ENCODE results near the gene DNAJC30. TPM values are rescaled to one million over a fixed set of nuclear protein-coding genes. Genes with fewer than 3 reads are reported as not detected.
"Not testable (repeated sequence)": the region's sequence is repeated elsewhere in the genome, so short reads cannot be mapped to it uniquely, and the experiment has no call there.

The DNAJC30 gene
- total RNA-seq, 4 donors from 2014 or later = 4.5 to 7.5 (median 5.5) TPM

GRCh38 chr7:73721377-73721817 is 38.1 kb upstream of the DNAJC30 start:
- Histone ChIP-seq H3K9me3 (no peaks in the 10 kb centered on the region), H3K4me1 (peaks cover 29 to 52% (median 44%) of the 10 kb centered on the region in 4 donors), H3K36me3 (no peaks in the 10 kb centered on the region), H3K27me3 (peaks cover 0 to 4% (median 0%) of the 10 kb centered on the region in 4 donors), H3K27ac (replicated peaks in 1 of 4) (peak overlapping the region; percentile 28 to 85 (median 52)), H3K4me3 (no peak overlapping the region)
- no peak for DNase-seq (ENCODE audit: extremely low spot score)
- intact Hi-C loops (cut with DNase I) = loop anchor here (10.0 kb wide), 1 partner anchor 57 kb away; the partner anchor contains the start of gene VPS37D
- no peak for TF ChIP-seq CTCF (IDR thresholded peaks at IDR 0.05)
- peak in 1 of 2 donors; percentile 20 for TF ChIP-seq POLR2AphosphoS5 (IDR thresholded peaks at IDR 0.05)
- WGBS = 80% methylated on average over 2 of the region's 3 CpGs

GRCh38 chr7:73720443-73720842 is 37.2 kb upstream of the DNAJC30 start:
- H3K27me3 ChIP-seq; DNase-seq (ENCODE audit: extremely low spot score); H3K4me3 ChIP-seq; H3K9me3 ChIP-seq; H3K36me3 ChIP-seq: not testable (repeated sequence)
- WGBS = 96% methylated on average over 9 of the region's 9 CpGs
- Histone ChIP-seq H3K27ac (replicated peaks in 1 of 4) (peak overlapping the region in 3 of 4 donors; percentile 55 to 85 (median 61)), H3K4me1 (peaks cover 32 to 62% (median 54%) of the 10 kb centered on the region in 4 donors)
- intact Hi-C loops (cut with DNase I) = loop anchor here (10.0 kb wide), 1 partner anchor 56 kb away; the partner anchor contains the start of gene VPS37D

GRCh38 chr7:73719806-73720169 is 36.5 kb upstream of the DNAJC30 start:
- peaks cover 32 to 65% (median 58%) of the 10 kb centered on the region in 4 donors for H3K4me1 ChIP-seq
- WGBS = 18% methylated on average over 8 of the region's 16 CpGs
- intact Hi-C loops (cut with DNase I) = loop anchor here (5.0 to 10.0 kb wide), 2 partner anchors 37 to 55 kb away; partner anchors contain the start of genes BUD23, DNAJC30 and VPS37D

GRCh38 chr7:73718905-73719805 is 35.9 kb upstream of the DNAJC30 start, which contains the start of gene STX1A:
TSS of gene STX1A (minus strand) at chr7:73719669. CDS start at chr7:73719631, 38 bp downstream.
- intact Hi-C loops (cut with DNase I) = loop anchor here (5.0 kb wide), 1 partner anchor 37 kb away; the partner anchor contains the start of genes BUD23 and DNAJC30
- peak within 1 kb of the TSS; percentile 76 to 90 (median 87) for H3K4me3 ChIP-seq
- H3K27ac ChIP-seq (replicated peaks in 1 of 4) = peak within 1 kb of the TSS; percentile 72 to 85 (median 76)
- TF ChIP-seq POLR2A (IDR thresholded peaks at IDR 0.05; ENCODE audit: low read depth) (no peak), EP300 (IDR thresholded peaks at IDR 0.05) (no peak), POLR2AphosphoS5 (IDR thresholded peaks at IDR 0.05) (peak; percentile 13 to 63), CTCF (IDR thresholded peaks at IDR 0.05) (no peak)
- DNase-seq (ENCODE audit: extremely low spot score) = no peak
- no peaks in the 10 kb centered on the region for H3K9me3 ChIP-seq
- no peaks in the 10 kb centered on the region for H3K27me3 ChIP-seq
- H3K4me1 ChIP-seq = peaks cover 32 to 65% (median 58%) of the 10 kb centered on the region in 4 donors
- WGBS = 0% methylated on average over 13 of the region's 96 CpGs
- H3K36me3 ChIP-seq = no peaks in the 10 kb centered on the region

More at GRCh38 chr7:73719806-73720169, 36.5 kb upstream of the DNAJC30 start:
- Histone ChIP-seq H3K36me3 (no peaks in the 10 kb centered on the region), H3K27ac (replicated peaks in 1 of 4) (peak overlapping the region; percentile 55 to 85 (median 66)), H3K4me3 (peak overlapping the region; percentile 76 to 90 (median 87)), H3K9me3 (no peaks in the 10 kb centered on the region), H3K27me3 (no peaks in the 10 kb centered on the region)
- no peak for TF ChIP-seq POLR2A (IDR thresholded peaks at IDR 0.05; ENCODE audit: low read depth)
- no peak for TF ChIP-seq EP300 (IDR thresholded peaks at IDR 0.05)
- TF ChIP-seq CTCF (IDR thresholded peaks at IDR 0.05) = no peak
- TF ChIP-seq POLR2AphosphoS5 (IDR thresholded peaks at IDR 0.05) = no peak
- DNase-seq (ENCODE audit: extremely low spot score) = no peak

GRCh38 chr7:73718438-73718881 is 35.2 kb upstream of the DNAJC30 start:
- TF ChIP-seq CTCF (IDR thresholded peaks at IDR 0.05) (no peak), EP300 (IDR thresholded peaks at IDR 0.05) (no peak), POLR2AphosphoS5 (IDR thresholded peaks at IDR 0.05) (no peak), POLR2A (IDR thresholded peaks at IDR 0.05; ENCODE audit: low read depth) (no peak)
- intact Hi-C loops (cut with DNase I) = loop anchor here (5.0 kb wide), 1 partner anchor 36 kb away; the partner anchor contains the start of genes BUD23 and DNAJC30
- no peaks in the 10 kb centered on the region for H3K27me3 ChIP-seq
- peaks cover 32 to 65% (median 58%) of the 10 kb centered on the region in 4 donors for H3K4me1 ChIP-seq
- H3K4me3 ChIP-seq = peak overlapping the region; percentile 76 to 90 (median 87)
- peak overlapping the region in 3 of 4 donors; percentile 73 to 85 (median 80) for H3K27ac ChIP-seq (replicated peaks in 1 of 4)
- H3K9me3 ChIP-seq = no peaks in the 10 kb centered on the region
- no peaks in the 10 kb centered on the region for H3K36me3 ChIP-seq
- no peak for DNase-seq (ENCODE audit: extremely low spot score)
- 36% methylated on average over 5 of the region's 9 CpGs for WGBS

All from esophagus muscularis mucosa (tissue), 4 donors.